ENCODE measurements around the gene AMN.
A peak's percentile ranks its signal among the peaks of the same experiment; 100 is the strongest.

The AMN gene

DNA sequence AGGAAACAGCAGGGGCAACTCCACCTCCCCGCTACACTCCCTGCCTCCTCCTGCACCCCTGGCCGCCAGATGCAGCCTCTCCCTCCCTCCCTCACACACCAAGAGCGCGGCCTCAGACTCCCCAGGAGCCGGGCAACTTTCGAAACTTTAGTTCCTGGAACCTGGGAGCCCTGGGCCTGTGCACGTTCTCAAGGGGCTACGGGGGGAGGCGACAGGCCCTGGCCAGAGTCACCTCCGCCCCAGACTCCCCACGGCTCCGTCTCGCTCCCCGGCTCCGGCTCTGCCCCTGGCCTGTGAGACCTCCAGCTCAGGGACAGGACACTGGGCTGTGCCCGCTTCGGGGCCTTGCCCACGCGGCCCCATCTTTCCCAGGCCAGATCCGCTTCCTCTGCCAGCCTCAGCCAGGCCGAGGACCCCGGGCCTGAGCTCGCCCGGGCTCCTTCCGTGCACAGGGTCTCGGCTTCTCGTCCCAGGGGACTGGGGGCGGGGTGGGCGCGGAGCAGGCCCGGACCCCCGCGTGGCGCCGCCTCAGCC, 5.5 kb downstream of the AMN start:
- no peak for DNase-seq (ENCODE audit: low read depth)

DNA sequence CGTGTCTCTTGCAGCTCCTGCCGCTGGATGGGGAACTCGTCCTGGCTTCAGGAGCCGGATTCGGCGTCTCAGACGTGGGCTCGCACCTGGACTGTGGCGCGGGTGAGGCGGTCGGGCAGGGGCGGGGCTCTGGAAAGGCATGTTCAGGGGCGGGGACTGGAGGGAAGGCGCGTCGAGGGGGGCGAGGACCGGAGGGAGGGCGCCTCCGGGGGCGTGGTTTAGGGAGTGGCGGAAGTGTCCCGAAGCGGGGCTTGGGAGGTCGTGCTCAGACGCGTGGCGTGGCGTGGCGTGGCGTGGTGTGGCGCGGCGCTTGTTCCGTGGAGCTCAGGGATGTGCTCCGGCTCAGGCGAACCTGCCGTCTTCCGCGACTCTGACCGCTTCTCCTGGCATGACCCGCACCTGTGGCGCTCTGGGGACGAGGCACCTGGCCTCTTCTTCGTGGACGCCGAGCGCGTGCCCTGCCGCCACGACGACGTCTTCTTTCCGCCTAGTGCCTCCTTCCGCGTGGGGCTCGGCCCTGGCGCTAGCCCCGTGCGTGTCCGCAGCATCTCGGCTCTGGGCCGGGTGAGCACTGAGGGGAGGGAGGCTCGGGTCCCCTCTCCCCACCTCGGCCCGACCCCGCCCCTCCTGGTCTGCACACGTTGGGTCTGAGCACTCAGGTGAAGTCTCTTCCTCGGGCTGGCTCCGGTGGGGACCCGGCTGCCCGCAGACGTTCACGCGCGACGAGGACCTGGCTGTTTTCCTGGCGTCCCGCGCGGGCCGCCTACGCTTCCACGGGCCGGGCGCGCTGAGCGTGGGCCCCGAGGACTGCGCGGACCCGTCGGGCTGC, 6.2 kb downstream of the AMN start:
- peak; percentile 54 for DNase-seq (ENCODE audit: low read depth)

DNA sequence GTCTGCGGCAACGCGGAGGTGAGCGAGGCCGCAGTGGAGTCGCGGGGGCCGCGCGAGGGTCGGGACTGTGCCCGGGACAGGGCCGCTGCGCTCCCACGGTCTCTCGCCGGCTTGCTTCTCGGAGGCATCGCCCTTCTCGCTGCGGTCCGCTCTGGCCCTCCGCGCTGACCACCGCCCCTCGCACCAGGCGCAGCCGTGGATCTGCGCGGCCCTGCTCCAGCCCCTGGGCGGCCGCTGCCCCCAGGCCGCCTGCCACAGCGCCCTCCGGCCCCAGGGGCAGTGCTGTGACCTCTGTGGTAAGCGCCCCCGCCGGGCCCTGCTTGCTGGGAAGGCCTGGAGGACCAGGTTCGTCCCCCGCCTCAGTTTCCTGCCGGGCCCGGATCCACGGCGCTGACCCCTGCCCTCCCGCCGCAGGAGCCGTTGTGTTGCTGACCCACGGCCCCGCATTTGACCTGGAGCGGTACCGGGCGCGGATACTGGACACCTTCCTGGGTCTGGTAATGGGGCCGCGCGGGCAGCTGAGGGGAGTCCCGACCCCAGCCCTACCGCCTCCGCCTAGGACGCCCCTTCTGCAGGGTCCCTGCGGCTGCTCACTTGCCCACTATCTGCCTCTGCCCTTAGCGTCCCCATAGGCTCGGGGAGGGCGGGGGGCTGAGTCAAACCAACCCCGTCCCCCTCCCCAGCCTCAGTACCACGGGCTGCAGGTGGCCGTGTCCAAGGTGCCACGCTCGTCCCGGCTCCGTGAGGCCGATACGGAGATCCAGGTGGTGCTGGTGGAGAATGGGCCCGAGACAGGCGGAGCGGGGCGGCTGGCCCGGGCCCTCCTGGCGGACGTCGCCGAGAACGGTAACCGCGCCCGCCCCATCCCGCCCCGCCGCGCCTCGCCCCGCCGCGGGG, 7.0 kb downstream of the AMN start:
- no peak for DNase-seq (ENCODE audit: low read depth)

DNA sequence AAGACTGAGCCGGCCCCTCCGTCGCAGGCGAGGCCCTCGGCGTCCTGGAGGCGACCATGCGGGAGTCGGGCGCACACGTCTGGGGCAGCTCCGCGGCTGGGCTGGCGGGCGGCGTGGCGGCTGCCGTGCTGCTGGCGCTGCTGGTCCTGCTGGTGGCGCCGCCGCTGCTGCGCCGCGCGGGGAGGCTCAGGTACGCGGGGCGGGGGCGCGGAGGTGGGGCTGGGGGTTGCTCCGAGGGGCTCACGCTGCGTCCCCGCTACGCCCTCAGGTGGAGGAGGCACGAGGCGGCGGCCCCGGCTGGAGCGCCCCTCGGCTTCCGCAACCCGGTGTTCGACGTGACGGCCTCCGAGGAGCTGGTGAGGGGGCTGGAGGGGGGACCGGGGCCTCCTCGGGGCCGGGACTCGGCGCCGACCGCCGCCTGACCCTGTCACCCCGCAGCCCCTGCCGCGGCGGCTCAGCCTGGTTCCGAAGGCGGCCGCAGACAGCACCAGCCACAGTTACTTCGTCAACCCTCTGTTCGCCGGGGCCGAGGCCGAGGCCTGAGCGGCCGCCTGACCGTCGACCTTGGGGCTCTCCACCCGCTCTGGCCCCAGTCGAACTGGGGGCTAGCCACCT, 7.8 kb downstream of the AMN start:
- no peak for DNase-seq (ENCODE audit: low read depth)

DNA sequence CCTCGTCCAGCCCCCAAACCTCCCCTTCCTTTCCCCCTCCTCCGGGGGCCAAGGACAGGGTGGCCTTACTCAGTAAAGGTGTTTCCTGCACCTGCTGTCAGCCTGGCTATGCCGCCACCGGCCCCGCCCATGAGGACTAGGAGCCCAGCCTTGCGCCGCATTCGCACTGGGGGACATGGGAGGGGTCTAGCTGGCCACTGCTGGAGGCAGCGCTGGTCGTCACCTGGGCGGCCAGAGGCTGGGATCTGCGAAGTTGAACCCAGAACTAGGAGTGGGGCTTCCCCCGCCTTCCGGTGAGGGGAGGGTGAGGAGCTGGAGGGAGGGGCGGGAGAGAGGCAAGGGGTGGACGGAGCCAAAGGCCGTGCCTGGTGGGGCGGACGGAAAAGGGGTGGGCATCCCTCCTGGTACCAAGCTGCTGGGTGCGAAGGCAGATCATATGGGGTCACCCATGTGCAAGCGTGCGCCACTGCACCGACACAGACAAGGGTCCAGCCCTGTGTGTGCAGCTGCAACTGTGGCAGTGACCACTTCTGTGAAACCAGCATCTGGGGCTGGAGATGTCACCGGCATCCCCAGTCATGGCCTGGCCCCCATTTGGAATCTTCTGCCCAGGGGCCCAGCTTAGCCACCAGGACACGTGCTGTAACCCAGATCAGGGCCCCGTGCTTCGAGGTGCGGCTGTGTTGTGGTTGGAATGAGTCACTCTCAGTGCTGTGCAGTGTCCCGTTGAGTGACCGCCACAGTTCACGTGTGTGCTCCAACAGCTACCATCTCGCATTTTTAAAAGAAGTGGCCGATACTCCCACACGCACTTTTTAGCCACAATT, 8.5 kb downstream of the AMN start:
- DNase-seq (ENCODE audit: low read depth): peak; percentile 72

DNA sequence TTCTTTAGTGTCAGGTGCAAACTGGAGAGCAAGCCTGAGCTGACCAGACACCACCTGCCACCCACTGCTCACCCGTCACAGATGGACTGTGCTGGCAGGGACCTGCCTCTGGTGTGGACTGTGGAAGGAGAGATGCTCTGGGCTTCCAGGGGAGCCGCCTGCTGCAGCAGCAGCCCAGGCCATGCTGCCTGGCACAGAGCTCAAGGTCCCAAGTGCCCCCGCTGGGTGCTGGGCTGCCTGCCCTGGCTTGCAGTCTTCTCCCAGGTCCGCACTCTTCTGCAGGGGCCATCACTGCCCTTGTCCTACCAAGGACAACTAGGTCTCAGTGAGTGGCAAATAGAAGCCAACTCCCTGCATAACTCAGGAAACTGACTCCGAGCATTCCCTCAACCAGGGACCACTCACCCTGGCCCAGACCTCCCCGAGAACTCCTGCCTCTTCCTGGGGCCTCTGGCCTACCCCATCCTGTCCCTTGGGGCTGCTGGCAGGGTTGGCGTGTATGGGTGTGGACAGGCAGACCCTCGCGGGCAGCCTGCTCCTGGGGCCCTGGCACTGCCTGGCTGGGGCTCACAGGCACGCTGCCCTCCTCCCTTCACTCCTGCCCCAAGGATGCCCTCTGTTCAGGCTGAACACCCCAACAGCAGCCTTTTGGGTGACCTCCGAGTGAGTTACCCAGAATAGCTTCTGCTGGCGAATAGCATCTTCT, 9.3 kb downstream of the AMN start:
- no peak for DNase-seq (ENCODE audit: low read depth)

DNA sequence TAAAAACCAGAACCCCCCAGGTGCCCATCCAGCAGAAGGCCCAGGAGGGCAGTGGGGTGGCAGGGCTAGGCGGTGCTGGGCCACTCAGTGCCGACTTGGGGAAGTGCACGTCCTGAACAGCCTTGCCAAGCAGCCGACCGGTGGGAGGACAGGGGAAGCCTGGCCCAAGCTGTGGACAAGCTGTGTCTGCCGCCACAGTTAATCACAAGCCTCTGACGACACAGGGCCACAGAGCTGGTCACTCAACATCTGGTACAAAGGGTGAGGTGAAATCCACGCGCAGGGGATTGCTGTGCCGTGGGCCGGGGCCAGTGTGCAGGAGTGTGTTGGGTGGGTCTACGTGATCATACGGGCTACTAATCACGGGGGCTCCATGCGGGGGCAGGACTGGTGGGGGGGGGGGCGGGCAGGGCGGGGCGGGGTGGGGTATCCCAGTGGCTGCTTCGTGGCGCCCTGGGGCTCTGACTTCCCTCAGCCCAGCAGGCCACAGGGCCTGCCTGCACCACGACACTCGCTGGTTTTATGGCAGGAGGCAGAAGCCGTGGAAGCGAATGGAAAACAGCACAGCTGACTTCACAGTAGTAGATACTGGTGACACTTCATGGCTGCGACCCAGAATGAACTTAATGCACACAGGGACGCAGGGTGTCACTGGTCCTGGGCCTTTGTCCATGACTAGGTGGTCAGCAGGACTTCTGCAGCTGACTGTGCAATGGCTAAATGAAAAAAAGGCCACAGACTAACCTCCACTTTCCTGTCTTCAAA, 10.2 kb downstream of the AMN start:
- no peak for DNase-seq (ENCODE audit: low read depth)

DNA sequence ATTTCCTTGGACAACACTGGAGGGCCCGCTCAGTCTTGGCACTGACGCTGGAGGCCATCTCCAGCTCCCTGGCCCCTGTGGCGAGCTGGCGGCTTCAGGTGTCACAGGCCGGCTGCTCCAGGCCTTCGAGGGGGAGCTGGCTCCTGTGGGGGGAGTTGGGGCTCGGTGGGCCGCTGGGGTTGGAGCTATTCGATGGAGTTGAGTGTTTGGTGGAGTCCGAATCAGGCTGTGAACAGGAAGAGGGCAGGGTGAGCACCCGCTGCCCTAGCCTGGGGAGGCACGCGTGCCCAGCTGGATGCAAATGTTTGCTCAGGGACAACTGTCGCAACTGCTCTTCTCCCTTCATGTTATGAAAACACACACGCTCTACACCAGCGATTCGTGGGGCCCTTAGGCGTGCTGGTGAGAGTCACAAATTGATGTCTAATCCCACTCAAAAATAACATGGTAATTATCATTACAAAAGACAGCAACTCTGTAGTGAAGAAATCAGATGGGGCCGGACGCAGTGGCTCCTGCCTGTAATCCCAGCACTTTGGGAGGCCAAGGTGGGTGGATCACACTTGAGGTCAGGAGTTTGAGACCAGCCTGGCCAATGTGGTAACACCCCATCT, 11.3 kb downstream of the AMN start:
- no peak for DNase-seq (ENCODE audit: low read depth)

DNA sequence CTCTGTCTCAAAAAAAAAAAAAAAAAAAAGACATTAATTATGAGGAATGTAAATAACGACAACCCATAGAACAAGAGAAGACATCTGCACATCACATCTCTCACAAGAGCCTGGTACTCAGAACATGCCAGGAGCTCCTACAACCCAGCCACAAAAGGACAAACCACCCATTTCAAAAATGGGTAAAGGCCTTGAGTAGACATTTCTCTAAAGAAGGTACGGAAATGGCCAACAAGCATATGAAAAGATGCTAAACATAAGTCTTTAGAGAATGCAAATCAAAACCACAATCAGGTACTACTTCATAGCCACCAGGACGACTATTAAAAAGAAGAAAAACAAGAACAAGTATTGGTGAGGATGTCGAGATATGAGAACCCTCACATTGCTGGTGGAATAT, 13.3 kb downstream of the AMN start:
- DNase-seq (ENCODE audit: low read depth): no peak

DNA sequence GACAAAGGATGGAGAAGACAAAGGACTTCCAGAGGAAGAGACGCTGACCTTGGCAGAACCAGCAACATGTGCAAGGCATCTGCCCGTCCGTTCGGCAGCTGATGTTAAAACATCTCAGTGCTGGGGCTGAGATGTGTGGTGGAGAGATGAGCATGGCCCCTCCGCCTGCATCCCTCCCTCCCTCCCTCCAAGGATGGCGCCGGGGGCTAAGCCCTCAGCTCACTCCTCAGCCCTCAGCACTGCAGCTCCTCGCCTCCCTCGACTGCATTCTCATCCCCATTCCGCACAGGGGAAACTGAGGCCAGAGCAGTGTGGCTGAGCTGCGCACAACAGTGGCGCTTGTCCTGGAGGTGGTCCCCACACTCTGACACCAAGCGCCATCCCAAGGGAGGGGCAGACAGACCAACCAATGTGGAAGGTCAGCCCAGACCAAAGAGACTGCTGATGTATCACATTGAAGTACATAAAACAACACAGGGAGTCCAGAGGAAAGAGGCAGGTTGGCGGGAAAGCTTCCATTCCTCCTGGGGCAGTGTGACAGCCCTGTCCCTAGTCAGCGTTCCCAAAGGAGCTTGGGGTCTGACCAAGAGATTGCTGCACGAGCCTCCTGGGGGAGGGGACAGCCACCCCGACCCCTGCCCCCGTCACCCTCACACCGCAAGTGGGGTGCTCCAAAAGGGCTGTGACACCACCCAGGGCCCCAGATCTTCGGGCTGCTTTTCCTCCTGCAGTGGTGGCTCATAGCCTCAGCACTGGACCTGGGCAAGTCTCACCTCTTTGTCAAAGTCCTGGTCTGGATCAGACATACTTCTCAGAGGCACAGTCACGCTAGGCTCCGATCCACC, 15.1 kb downstream of the AMN start:
- DNase-seq (ENCODE audit: low read depth): no peak

DNA sequence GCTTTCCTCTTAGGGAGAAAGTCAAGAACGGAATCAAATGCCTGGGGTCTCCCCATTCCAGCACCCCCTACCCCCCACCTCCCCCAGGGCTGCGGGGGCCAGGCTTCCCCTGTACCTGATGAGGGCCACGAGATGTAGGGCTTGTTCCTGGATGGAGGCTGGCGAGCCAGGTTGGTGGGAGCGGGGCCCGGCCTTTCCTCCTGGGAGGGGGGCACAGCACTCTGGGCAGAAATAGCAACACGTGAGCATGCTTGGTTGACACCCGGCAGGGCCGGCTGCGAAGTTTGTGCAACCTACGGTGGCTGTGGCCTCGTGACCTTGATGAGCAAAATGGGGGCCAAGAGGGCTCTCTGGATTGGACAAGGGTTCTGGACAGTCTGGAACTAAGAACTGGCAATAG, 15.7 kb downstream of the AMN start:
- DNase-seq (ENCODE audit: low read depth): no peak

DNA sequence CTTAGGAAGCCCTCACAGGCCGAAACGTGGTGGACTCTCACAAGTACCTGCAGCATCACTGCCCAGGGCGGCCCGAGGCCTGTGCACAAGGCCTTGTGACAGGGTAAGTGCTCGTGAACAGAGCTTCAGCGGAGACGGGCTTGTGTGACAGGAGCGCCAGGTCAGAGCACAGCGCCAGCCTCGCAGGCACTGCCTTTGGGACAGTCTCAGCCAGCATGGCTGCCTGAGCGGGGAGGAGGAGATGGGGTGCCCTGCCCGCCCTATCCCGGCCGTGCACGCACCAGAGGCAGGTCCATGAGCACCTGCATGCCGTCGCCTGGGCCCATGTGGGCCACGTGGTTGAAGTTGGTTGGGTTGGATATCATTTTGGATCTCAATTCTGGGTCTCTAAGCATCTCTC, 16.9 kb downstream of the AMN start:
- DNase-seq (ENCODE audit: low read depth): no peak

DNA sequence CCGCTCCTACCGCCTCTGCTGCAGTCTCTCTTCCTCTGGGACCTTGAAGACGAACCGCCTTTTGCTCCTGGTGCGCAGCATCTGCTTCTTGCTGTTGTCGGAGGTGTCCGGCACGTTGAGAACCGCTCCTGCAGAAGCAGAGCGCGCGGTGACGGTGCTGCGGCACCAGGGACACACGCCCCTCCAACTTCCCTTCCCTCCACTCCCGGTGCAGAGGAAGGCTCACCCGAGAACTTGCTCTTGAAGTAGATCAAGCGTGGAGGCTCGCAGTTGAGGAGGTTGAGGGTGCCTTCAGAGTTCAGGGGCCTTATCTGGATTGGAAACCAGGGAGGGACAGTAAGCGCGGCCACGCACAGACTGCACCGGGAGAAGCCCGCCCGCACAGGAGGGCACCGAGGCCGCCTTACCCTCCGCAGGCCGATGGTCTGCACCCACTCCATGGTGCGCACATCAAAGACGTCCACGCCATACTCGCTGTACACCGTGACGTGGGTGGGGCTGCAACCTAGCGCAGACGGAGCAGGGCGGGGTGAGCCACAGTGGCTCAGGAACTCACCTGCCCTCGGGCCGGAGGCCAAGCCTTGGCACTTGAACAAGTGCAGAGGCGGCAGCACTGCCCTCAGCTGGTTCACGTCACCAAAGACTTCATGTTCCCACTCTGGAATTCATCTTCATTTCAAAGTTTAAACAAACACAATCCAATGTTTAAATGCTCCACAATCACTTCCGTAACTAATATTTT, 17.5 kb downstream of the AMN start:
- no peak for DNase-seq (ENCODE audit: low read depth)

DNA sequence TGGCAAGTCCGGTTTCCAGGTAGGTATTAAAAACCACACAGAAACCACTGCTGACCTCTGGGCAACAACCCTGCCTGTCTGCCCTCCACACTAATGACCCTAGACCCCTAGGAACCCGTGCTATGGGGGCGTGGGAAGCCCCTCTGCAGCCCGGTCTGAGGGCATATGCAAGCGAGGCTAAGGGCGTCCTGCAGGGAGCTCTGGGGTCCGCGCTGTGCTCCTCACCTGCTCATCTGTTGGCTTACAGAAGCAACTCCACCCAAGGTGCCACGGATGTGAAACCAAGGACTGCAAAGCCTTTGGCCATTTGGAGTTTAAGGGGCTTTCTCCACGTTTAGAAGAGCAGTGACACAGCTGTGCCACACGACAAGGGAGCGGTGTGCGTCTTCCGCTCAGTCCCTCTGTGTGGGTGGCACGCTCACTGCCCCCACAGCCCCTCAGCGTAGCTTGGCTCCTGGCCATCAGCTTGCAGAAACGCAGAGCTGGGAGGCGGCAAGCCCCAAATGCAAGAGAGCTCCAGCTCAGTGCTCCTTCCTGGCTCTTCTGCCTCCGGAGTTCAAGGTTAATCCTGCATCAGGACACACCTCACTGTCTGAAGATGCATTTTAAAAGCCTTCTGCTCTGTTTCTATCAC, 18.4 kb downstream of the AMN start:
- DNase-seq (ENCODE audit: low read depth): no peak

DNA sequence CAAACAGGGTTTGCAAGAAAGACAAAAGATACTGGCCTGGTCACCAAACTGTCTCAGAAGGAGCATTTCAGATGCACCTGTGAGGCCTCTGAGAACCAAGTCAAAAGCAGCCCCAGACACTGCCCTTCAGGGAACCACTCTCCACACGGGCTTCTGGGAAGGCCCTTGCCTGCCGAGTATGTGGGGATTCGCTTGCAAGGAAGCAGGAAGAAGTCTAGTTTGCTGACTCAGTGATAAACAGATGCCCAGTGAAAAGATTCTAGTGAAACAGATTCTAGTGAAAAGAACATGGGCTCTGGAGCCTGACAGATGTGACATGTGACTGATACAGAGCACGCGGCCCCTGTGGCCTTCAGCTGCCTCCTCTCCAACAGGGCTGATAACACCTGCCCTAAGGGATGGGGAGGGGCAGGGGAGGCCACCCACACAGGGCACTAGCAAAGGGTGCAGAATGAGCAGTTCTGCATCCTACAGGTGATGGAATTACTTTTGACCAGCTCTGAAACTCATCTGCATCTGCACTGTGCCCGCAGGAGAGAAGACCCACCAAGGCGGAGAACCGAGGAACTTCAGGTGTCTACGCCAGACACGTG, 19.1 kb downstream of the AMN start:
- DNase-seq (ENCODE audit: low read depth): no peak

DNA sequence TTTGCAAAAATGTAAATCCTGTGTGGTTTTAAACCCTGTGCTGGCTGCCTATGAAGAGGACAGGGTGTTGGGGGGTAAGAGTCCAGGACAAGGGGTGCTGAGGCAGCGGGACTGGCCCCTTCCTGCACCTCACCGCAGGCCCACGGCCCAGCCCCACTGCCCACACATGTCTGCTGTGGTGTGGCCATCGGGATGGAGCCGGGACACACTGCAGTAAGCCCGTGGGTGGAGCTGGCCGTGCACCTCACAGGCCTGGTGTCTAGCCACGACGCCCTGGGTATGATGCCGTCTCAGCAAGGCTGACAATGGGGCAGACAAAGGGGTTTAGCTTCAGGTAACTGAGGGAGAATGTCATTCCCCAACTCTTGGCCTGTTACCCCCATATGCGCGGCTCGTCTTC, 19.6 kb downstream of the AMN start:
- DNase-seq (ENCODE audit: low read depth): no peak

DNA sequence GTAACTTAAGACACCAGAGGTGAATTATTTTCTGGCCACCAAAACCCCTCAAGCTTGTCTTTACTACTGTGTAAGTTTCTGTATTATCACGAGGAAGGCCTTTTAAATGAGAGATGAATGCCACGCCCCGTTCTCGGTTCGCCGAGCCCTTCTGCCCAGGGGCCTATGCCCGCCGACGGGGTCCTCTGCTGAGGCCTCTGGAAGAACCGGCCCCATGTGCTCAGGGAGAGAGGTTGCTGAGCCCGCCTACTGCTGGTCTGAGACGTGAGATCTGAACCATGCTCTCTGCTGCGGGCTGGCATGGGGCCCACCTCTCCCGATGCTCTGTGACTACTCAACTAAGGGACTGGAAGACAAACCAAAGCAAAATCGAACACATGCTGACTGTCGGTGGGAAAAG, 21.0 kb downstream of the AMN start:
- no peak for DNase-seq (ENCODE audit: low read depth)

All from ELR (cell line).